Measurements from ENCODE around the gene PTDSS2. TPM values are rescaled to one million over a fixed set of nuclear protein-coding genes. Genes with fewer than 3 reads are reported as not detected.
A peak's percentile ranks its signal among the peaks of the same experiment; 100 is the strongest.

Gene PTDSS2
- total RNA-seq, 4 donors from 2014 or later: 22.3 to 31.0 (median 25.3) TPM

- 20% methylated on average over 1 of the region's 16 CpGs for WGBS
These were observed 7.4 kb upstream of the PTDSS2 start for GRCh38 chr11:442611-443081.

GRCh38 chr11:443542-444199, 6.4 kb upstream of the PTDSS2 start:
- no peak overlapping the region for H3K27ac ChIP-seq
- TF ChIP-seq, protein P1, sequence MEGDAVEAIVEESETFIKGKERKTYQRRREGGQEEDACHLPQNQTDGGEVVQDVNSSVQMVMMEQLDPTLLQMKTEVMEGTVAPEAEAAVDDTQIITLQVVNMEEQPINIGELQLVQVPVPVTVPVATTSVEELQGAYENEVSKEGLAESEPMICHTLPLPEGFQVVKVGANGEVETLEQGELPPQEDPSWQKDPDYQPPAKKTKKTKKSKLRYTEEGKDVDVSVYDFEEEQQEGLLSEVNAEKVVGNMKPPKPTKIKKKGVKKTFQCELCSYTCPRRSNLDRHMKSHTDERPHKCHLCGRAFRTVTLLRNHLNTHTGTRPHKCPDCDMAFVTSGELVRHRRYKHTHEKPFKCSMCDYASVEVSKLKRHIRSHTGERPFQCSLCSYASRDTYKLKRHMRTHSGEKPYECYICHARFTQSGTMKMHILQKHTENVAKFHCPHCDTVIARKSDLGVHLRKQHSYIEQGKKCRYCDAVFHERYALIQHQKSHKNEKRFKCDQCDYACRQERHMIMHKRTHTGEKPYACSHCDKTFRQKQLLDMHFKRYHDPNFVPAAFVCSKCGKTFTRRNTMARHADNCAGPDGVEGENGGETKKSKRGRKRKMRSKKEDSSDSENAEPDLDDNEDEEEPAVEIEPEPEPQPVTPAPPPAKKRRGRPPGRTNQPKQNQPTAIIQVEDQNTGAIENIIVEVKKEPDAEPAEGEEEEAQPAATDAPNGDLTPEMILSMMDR (IDR thresholded peaks at IDR 0.05): no peak
- TF ChIP-seq POLR2A (IDR thresholded peaks at IDR 0.05) (no peak), EP300 (IDR thresholded peaks at IDR 0.05) (no peak), POLR2AphosphoS5 (IDR thresholded peaks at IDR 0.05) (no peak)

More at GRCh38 chr11:442611-443081, 7.4 kb upstream of the PTDSS2 start:
- peaks cover 35% of the 10 kb centered on the region for H3K4me1 ChIP-seq
- H3K27ac ChIP-seq: no peak overlapping the region
- TF ChIP-seq POLR2A (IDR thresholded peaks at IDR 0.05) (no peak), EP300 (IDR thresholded peaks at IDR 0.05) (no peak), POLR2AphosphoS5 (IDR thresholded peaks at IDR 0.05) (no peak)
- TF ChIP-seq, protein P1 (IDR thresholded peaks at IDR 0.05): no peak
- no peaks in the 10 kb centered on the region for H3K9me3 ChIP-seq
- no peak for DNase-seq (ENCODE audit: low spot score in 2 of 2)
- H3K4me3 ChIP-seq: no peak overlapping the region
- no peaks in the 10 kb centered on the region for H3K27me3 ChIP-seq
- no peaks in the 10 kb centered on the region for H3K36me3 ChIP-seq

GRCh38 chr11:444396-445144, 5.5 kb upstream of the PTDSS2 start:
- Histone ChIP-seq H3K9me3 (no peaks in the 10 kb centered on the region), H3K27ac (no peak overlapping the region), H3K4me1 (peaks cover 54% of the 10 kb centered on the region), H3K4me3 (no peak overlapping the region), H3K36me3 (no peaks in the 10 kb centered on the region), H3K27me3 (no peaks in the 10 kb centered on the region)
- WGBS: 30% methylated on average over 8 of the region's 12 CpGs
- peak in 1 of 2 donors; percentile 80 for DNase-seq (ENCODE audit: low spot score in 2 of 2)
- TF ChIP-seq EP300 (IDR thresholded peaks at IDR 0.05): no peak

More at GRCh38 chr11:443542-444199, 6.4 kb upstream of the PTDSS2 start:
- WGBS: 69% methylated on average over 16 of the region's 16 CpGs
- no peaks in the 10 kb centered on the region for H3K27me3 ChIP-seq
- peaks cover 45% of the 10 kb centered on the region for H3K4me1 ChIP-seq
- no peak overlapping the region for H3K4me3 ChIP-seq
- H3K9me3 ChIP-seq: no peaks in the 10 kb centered on the region
- no peaks in the 10 kb centered on the region for H3K36me3 ChIP-seq
- DNase-seq (ENCODE audit: low spot score in 2 of 2): no peak

- DNase-seq (ENCODE audit: low spot score in 2 of 2): no peak
- 68% methylated on average over 16 of the region's 20 CpGs for WGBS
These were observed 4.1 kb upstream of the PTDSS2 start for GRCh38 chr11:445765-446588.

GRCh38 chr11:446891-447290, 3.2 kb upstream of the PTDSS2 start:
- DNase-seq (ENCODE audit: low spot score in 2 of 2): no peak
- Histone ChIP-seq H3K27me3 (no peaks in the 10 kb centered on the region), H3K27ac (no peak overlapping the region), H3K36me3 (no peaks in the 10 kb centered on the region), H3K4me3 (no peak overlapping the region), H3K4me1 (peaks cover 62% of the 10 kb centered on the region), H3K9me3 (no peaks in the 10 kb centered on the region)
- no peak for TF ChIP-seq EP300 (IDR thresholded peaks at IDR 0.05)
- no peak for TF ChIP-seq POLR2A (IDR thresholded peaks at IDR 0.05)
- no peak for TF ChIP-seq POLR2AphosphoS5 (IDR thresholded peaks at IDR 0.05)
- TF ChIP-seq, protein P1 (IDR thresholded peaks at IDR 0.05): no peak
- 48% methylated on average over 7 of the region's 7 CpGs for WGBS

More at GRCh38 chr11:445765-446588, 4.1 kb upstream of the PTDSS2 start:
- Histone ChIP-seq H3K27me3 (no peaks in the 10 kb centered on the region), H3K36me3 (no peaks in the 10 kb centered on the region), H3K27ac (no peak overlapping the region), H3K4me3 (no peak overlapping the region), H3K9me3 (no peaks in the 10 kb centered on the region), H3K4me1 (peaks cover 61% of the 10 kb centered on the region)
- TF ChIP-seq POLR2A (IDR thresholded peaks at IDR 0.05) (no peak), POLR2AphosphoS5 (IDR thresholded peaks at IDR 0.05) (no peak), EP300 (IDR thresholded peaks at IDR 0.05) (no peak)
- TF ChIP-seq, protein P1 (IDR thresholded peaks at IDR 0.05): no peak

Measured in suprapubic skin (tissue), 4 donors.